ENCODE measurements around the gene RAD21L1.
"Not testable (repeated sequence)": the region's sequence is repeated elsewhere in the genome, so short reads cannot be mapped to it uniquely, and the experiment has no call there.

RAD21L1 gene

DNA sequence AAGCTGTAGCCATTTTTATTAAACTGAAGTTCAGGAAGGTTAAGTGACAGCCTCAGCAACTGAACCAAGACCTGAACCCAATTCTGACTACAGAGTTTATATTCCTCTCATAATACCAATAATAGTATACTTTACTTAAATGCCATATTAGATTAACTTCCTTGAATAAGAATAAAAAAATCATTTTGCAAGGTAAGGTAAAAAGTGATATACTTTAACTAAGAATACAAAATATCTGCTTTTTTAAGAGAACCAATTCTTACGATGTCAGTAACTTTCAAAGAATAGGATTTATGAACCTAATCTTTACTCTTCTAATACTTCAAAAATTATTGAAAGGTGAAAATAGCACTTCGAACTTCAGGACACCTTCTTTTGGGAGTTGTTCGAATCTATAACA, 3.7 kb downstream of the RAD21L1 start:
- no peak for DNase-seq (ENCODE audit: low read depth)

DNA sequence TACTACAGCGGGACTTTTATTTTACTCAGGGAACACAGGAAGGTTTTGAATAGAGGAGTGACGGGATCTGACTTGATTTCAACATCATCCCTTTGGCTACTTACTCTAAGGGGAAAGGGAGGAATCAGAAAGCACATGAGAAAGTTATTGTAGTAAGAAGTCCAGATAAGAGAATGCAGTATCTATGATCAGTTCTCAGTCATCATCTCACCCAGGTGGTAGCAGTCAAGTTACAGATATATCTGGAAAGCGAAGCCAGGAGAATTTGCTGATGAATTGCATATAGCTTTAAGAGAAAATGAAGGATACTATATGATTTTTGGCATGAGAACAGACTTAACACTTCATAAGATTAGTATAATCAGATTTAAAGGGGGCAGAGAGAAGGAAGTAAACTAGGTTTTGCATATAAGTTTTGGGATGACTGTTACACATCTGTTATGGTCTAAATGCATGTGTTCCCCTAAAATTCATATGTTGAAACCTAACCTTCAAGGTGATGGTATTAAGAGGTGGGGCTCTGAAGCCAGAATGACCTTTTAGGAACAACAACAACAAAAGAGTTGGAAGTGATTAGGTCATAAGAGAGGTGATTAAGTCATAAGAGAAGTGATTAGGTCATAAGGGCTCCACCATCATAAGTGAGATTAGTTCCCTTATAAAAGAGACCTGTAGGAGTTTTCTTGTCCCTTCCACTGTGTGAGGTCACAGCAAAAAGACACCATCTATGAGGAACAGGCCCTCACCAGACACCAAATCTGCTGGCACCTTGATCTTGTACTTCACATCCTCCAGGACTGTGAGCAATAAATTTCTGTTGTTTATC, 6.7 kb downstream of the RAD21L1 start:
- no peak for DNase-seq (ENCODE audit: low read depth)

DNA sequence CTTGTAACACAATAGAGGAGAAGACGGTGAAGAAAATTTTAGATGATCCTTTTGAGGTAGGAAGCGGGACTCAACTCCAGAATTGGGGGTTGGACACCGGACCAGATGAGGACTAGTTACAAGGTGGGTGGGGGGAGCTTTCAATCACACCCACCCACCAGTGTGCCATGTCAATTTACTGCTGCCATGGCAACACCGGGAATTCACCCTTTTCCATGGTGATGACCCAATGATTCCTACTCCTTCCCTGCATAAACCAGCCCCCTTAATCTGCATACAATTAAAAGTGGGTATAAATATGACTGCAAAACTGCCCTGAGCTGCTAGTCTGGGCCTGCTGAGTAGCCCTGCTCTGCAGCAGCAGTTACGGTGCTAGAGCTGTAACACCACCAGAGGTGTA, 14.7 kb downstream of the RAD21L1 start:
- no peak for DNase-seq (ENCODE audit: low read depth)

DNA sequence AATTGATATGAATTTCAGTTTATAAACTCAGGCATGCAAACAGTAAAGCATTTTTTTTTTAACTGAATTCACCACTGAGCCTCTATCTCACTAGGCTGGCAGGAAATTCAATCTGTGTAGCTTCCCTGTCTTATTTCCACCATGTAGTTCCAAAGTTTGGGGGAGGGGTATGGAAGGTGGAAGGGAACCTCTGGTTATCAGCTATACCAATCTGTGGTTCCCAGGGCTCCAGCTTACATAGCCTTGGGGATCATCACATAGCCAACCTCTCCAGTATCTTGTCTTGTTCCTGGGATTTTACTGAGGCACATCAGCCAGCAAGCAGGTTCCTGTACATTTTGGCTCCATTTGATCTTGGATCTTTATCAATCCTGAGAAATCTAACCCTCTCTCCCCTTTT, 15.6 kb downstream of the RAD21L1 start:
- no peak for DNase-seq (ENCODE audit: low read depth)

DNA sequence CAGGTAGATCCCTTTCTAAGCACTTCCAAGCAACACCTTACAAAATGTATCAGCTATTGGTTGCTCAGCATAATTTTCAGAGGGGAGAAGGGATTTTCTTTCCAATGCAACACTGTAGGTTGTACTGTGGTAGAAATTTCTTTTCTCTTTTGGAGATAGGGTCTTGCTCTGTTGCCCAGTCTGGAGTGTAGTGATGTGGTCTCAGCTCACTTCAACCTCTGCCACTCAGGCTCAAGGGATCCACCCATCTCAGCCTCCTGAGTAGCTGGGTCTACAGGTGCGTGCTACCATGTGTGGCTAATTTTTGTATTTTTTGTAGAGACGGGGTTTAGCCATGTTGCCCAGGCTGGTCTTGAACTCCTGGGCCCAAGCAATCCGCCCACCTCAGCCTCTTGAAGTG, 16.3 kb downstream of the RAD21L1 start:
- no peak for DNase-seq (ENCODE audit: low read depth)

- DNase-seq (ENCODE audit: low read depth): no peak
Measured at GRCh38 chr20:1242530-1242929, 16.7 kb downstream of the RAD21L1 start.

DNA sequence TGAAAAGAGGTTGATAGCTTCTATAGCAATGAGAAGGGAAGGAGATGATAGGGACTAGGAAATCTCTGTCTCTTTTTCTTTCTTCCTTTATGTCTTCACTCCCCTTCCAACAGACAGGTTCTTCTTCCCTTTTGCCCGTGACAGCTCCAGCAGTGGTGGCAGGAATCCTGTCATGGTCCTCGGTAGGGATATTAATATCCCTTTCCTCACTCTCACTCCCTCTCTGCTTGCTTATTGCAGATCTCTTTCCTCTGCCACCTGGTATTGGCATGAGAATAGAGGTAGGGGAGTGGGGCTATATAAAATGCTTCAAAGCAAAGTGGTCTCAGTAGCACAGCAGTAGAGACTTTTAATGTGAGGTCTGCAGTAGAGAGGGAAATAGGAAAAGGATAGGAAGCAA, 19.7 kb downstream of the RAD21L1 start:
- DNase-seq (ENCODE audit: low read depth): no peak

- no peak for DNase-seq (ENCODE audit: low read depth)
Measured at GRCh38 chr20:1247689-1248088, 21.8 kb downstream of the RAD21L1 start.

DNA sequence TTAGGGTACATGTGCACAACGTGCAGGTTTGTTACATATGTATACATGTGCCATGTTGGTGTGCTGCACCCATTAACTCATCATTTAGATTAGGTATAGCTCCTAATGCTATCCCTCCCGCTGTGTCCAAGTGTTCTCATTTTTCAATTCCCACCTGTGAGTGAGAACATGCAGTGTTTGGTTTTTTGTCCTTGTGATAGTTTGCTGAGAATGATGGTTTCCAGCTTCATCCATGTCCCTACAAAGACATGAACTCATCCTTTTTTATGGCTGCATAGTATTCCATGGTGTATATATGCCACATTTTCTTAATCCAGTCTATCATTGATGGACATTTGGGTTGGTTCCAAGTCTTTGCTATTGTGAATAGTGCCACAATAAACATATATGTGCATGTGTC, 24.4 kb downstream of the RAD21L1 start:
- DNase-seq (ENCODE audit: low read depth): not testable (repeated sequence)

GRCh38 chr20:1252416-1252815, 26.6 kb downstream of the RAD21L1 start:
- no peak for DNase-seq (ENCODE audit: low read depth)

GRCh38 chr20:1254254-1254653, 28.4 kb downstream of the RAD21L1 start:
- DNase-seq (ENCODE audit: low read depth): no peak

DNA sequence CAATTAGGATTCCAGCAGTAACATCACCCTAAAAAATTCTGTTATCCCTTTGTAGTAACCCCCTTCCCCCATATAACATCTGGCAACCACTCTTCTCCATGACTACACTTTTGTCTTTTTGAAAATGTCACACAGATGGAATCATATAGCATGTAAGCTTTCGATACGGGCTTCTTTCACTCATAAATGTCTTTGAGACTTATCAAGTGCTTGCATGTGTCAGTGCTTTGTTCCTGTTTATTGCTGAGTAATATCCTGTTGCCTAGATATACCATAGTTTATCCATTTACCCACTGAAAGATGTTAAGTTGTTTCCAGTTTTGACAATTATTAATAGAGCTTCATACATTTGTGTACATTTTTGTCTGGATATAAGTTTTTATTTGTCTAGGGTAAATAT, 29.8 kb downstream of the RAD21L1 start:
- DNase-seq (ENCODE audit: low read depth): no peak

- no peak for DNase-seq (ENCODE audit: low read depth)
Measured at GRCh38 chr20:1263853-1264252, 38.0 kb downstream of the RAD21L1 start.

DNA sequence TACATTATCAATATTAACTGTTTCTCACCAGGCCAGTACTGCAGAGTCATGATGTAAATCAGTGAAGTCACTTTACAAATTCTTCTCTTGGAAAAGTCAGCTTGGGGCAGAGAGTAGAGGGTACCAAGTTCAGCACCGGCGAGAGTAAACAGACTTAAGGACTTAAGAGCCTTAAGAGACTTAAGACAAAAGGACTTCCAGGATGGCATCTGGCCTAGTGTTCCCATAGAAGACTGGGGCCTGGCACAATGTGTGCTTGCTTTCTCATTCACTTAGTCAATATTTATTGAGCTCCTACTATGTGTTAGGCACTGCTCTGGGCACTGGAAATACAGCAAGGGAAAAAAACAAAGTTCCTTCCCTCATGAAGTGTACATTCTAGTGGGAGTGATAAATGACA, 38.9 kb downstream of the RAD21L1 start:
- DNase-seq (ENCODE audit: low read depth): no peak

- no peak for DNase-seq (ENCODE audit: low read depth)
Measured at GRCh38 chr20:1265226-1265915, 39.5 kb downstream of the RAD21L1 start.

GRCh38 chr20:1265916-1266166, 40.0 kb downstream of the RAD21L1 start:
- DNase-seq (ENCODE audit: low read depth): no peak

GRCh38 chr20:1266167-1266973, 40.5 kb downstream of the RAD21L1 start, which contains the start of gene SNPH:
TSS of gene SNPH (plus strand) at chr20:1266294. CDS start at chr20:1296240, 29,946 bp downstream.
- peak; percentile 60 for DNase-seq (ENCODE audit: low read depth)

GRCh38 chr20:1267161-1267560, 41.3 kb downstream of the RAD21L1 start:
- DNase-seq (ENCODE audit: low read depth): no peak

GRCh38 chr20:1267809-1268374, 42.0 kb downstream of the RAD21L1 start:
- DNase-seq (ENCODE audit: low read depth): no peak

GRCh38 chr20:1269235-1269634, 43.4 kb downstream of the RAD21L1 start:
- no peak for DNase-seq (ENCODE audit: low read depth)

DNA sequence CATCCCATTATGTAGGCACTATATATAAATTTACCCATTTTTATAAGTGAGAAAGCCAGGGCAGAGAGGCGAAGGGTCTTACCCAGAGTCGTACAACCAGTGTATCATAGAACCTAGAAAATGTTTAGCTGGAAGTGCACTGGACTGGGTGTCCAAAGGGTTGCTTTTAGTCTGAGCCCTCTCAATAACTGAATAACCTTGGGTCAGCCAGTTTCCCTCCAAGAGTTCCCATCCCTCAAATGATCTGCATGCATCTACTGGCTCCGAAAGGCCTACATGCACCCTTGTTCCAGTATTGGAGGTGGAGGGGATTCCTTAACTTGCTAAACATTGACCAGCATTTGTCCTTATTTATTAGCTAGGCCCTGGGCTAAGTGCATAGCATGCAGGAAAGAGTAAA, 44.0 kb downstream of the RAD21L1 start:
- no peak for DNase-seq (ENCODE audit: low read depth)

DNA sequence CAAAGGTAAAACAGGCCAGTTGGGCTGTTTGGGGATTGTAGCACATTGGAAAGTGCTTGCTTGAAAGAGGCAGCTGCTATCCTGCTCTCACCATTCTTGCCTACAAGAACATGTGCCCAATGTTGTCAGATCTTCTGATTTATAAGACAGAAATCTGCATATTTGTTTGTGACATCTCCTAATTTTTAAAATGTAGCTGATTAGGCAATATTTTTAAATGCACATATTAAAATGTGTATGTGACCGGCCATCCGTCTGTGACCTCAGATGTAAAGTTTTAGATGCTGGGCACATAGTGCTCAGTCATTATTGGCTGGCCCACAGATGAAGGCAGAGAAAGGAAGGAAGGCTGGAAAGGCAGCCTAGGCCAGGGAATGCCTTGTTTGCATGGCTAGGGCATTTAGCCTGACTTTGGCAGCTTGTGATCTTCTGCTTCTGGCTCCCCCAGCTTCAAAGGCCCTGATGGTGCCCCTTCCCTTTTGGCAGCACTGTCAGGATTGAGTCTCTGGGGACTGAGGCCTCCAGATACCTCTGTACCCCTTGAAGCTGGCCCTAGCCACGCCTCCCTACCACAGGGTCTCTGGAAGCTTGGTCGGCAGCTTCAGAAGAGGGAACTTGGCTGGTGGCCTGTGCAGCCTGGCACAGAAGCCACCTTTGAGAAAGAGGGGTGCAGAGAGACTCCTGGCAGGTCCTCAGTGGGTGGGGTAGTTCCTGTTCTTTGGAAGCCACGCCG, 46.7 kb downstream of the RAD21L1 start:
- no peak for DNase-seq (ENCODE audit: low read depth)
